Left lung (tissue), 10 donors: ENCODE data around the gene PAX6. TPM values are rescaled to one million over a fixed set of nuclear protein-coding genes. Genes with fewer than 3 reads are reported as not detected.
A peak's percentile ranks its signal among the peaks of the same experiment; 100 is the strongest.

Experiments
- ATAC-seq: fragments of 200-7000 bp; cut with Tn5 transposase; one replicate; pipeline ENCODE4 v1.9.1; 2020; ENCODE audit warnings: moderate library complexity
- DNase-seq, 4 donors: peaks; one replicate each; pipeline ENCODE4 v3.0.0-alpha.2; 2013 to 2020
- H3K27ac ChIP-seq, 2 donors: fragments of 200-600 bp; sonication (generic) in 1 of 2; one replicate each; pipeline versions ENCODE4 v1.5.0 to v1.8.0; 2020 to 2021
- H3K27me3 ChIP-seq, 2 donors: fragments of 200-600 bp; sonication (generic) in 1 of 2; one replicate each; pipeline versions ENCODE4 v1.5.0 to v1.8.0; 2020 to 2021
- H3K36me3 ChIP-seq, 2 donors: fragments of 200-600 bp; sonication (generic) in 1 of 2; one replicate each; pipeline versions ENCODE4 v1.5.0 to v1.8.0; 2020 to 2021
- H3K4me1 ChIP-seq, 2 donors: fragments of 200-600 bp; one replicate each; pipeline ENCODE4 v1.8.0; 2021
- H3K4me3 ChIP-seq, 2 donors: fragments of 200-600 bp; sonication (generic) in 1 of 2; one replicate each; pipeline versions ENCODE4 v1.5.0 to v1.8.0; 2020 to 2021; ENCODE audit warnings: mild to moderate bottlenecking in 1 of 2
- H3K9me3 ChIP-seq, 2 donors: fragments of 200-600 bp; sonication (generic) in 1 of 2; one replicate each; pipeline versions ENCODE4 v1.5.0 to v1.8.0; 2020 to 2021
- CTCF ChIP-seq, 2 donors: fragments of 200-600 bp; sonication (generic) in 1 of 2; IDR thresholded peaks; one replicate each; pipeline versions ENCODE4 v1.5.0 to v1.8.0; 2021; ENCODE audit warnings: antibody characterized with exemption in 2 of 2
- intact Hi-C, 2 donors: fragments of 100-400 bp; cut with DNase I; formaldehyde crosslinking; loops; one replicate each; pipeline versions ENCODE4 v1.11.2 to v1.14.2; 2022
- polyA plus RNA-seq, 6 donors: library from polyadenylated mRNA; unstranded; fragments of 120-200 nt; gene quantifications; one replicate each; pipeline ENCODE4 v1.2.1, GENCODE V29; 2013; ENCODE audit not compliant: insufficient read length in 6 of 6
- total RNA-seq, 2 donors: library from RNA; stranded (reverse); fragmentation: NEBNext Ultra II Directional; extraction: Animal tissue kit (Norgen Biotek cat#: 25700); gene quantifications; one replicate each; pipeline ENCODE4 v1.2.1, GENCODE V29; 2021
- donor health status: DM: no; HTN: yes; CAD: no.
- donor health status: DM: no; HTN: no; CAD: no.

The PAX6 gene
- total and polyA plus RNA-seq, 8 donors, result 0.07 to 0.18 (median 0.10) TPM; not detected in 4

GRCh38 chr11:31807799-31808667 lies 3.1 kb downstream of the PAX6 start:
- Histone ChIP-seq H3K4me3 (no peak overlapping the region), H3K27ac (no peak overlapping the region), H3K36me3 (no peaks in the 10 kb centered on the region), H3K4me1 (peaks cover 15 to 55% of the 10 kb centered on the region in 2 donors), H3K9me3 (no peaks in the 10 kb centered on the region), H3K27me3 (peaks cover 97 to 100% of the 10 kb centered on the region in 2 donors)
- DNase-seq (no peak), ATAC-seq (no peak)
- no peak for TF ChIP-seq CTCF (IDR thresholded peaks at IDR 0.05)
- intact Hi-C loops, result no loop called here

- H3K27ac ChIP-seq, result no peak overlapping the region
- H3K27me3 ChIP-seq, result peaks cover 98 to 100% of the 10 kb centered on the region in 2 donors
- DNase-seq (no peak), ATAC-seq (no peak)
- H3K4me3 ChIP-seq, result no peak overlapping the region
- H3K4me1 ChIP-seq, result peaks cover 11 to 46% of the 10 kb centered on the region in 2 donors
- no peaks in the 10 kb centered on the region for H3K36me3 ChIP-seq
- H3K9me3 ChIP-seq, result no peaks in the 10 kb centered on the region
- intact Hi-C loops, result no loop called here
- no peak for TF ChIP-seq CTCF (IDR thresholded peaks at IDR 0.05)
Measured at GRCh38 chr11:31806928-31807798, 4.0 kb downstream of the PAX6 start.

GRCh38 chr11:31806186-31806927 lies 4.8 kb downstream of the PAX6 start:
- peaks cover 5 to 41% of the 10 kb centered on the region in 2 donors for H3K4me1 ChIP-seq
- DNase-seq, result peak in 1 of 4 donors; percentile 70
- H3K9me3 ChIP-seq, result no peaks in the 10 kb centered on the region
- intact Hi-C loops, result no loop called here
- no peaks in the 10 kb centered on the region for H3K36me3 ChIP-seq
- ATAC-seq, result no peak
- H3K4me3 ChIP-seq, result no peak overlapping the region
- no peak overlapping the region for H3K27ac ChIP-seq
- H3K27me3 ChIP-seq, result peaks cover 100% of the 10 kb centered on the region in 2 donors
- TF ChIP-seq CTCF (IDR thresholded peaks at IDR 0.05), result no peak

GRCh38 chr11:31805629-31806185 lies 5.4 kb downstream of the PAX6 start:
- no peak overlapping the region for H3K27ac ChIP-seq
- H3K9me3 ChIP-seq, result no peaks in the 10 kb centered on the region
- peaks cover 3 to 34% of the 10 kb centered on the region in 2 donors for H3K4me1 ChIP-seq
- ATAC-seq (no peak), DNase-seq (peak in 1 of 4 donors; percentile 65)
- no peak for TF ChIP-seq CTCF (IDR thresholded peaks at IDR 0.05)
- peaks cover 100% of the 10 kb centered on the region in 2 donors for H3K27me3 ChIP-seq
- intact Hi-C loops, result no loop called here
- no peak overlapping the region for H3K4me3 ChIP-seq
- H3K36me3 ChIP-seq, result no peaks in the 10 kb centered on the region
